MCF 10A (cell line): ENCODE data around the gene CASP10. TPM values are rescaled to one million over a fixed set of nuclear protein-coding genes. Genes with fewer than 3 reads are reported as not detected.

ENCODE experiments used
- BruUV-seq: library from RNA; stranded (reverse); fragments of 400-500 nt; replicated peaks from 2 replicates; lab custom pipeline; 2021; lab: Mats Ljungman, UMichigan
- CTCF ChIA-PET: fragments of 300-600 bp; sonication (Branson Sonifier 250); formaldehyde crosslinking; extraction: SDS; loops from one replicate; lab custom pipeline; 2021; ENCODE audit warnings: antibody characterized with exemption, inconsistent platforms; lab: Yijun Ruan, JAX
- POLR2A ChIA-PET: fragments of 300-600, 350-650 bp; sonication (Branson Sonifier 250); formaldehyde crosslinking; extraction: SDS; loops from one replicate; lab custom pipeline; 2020; ENCODE audit warnings: antibody characterized with exemption, inconsistent platforms; lab: Yijun Ruan, JAX
- DNase-seq: peaks from one replicate; pipeline ENCODE4 v3.0.0-alpha.2; 2018; ENCODE audit not compliant: unreplicated experiment
- H3K27ac Mint-ChIP-seq: one replicate; pipeline ENCODE4 v1.8.0; 2022; ENCODE audit warnings: mild to moderate bottlenecking, low read depth, mixed read lengths; ENCODE audit not compliant: unreplicated experiment
- H3K27me3 Mint-ChIP-seq: one replicate; pipeline ENCODE4 v1.8.0; 2022; ENCODE audit warnings: mixed read lengths; ENCODE audit not compliant: insufficient read depth, unreplicated experiment
- H3K36me3 Mint-ChIP-seq: one replicate; pipeline ENCODE4 v1.8.0; 2022; ENCODE audit warnings: mild to moderate bottlenecking, moderate library complexity, mixed read lengths; ENCODE audit not compliant: insufficient read depth, unreplicated experiment
- H3K4me1 Mint-ChIP-seq: one replicate; pipeline ENCODE4 v1.8.0; 2022; ENCODE audit warnings: mixed read lengths; ENCODE audit not compliant: insufficient read depth, unreplicated experiment
- H3K4me3 Mint-ChIP-seq: one replicate; pipeline ENCODE4 v1.8.0; 2022; ENCODE audit warnings: mild to moderate bottlenecking, moderate library complexity, mixed read lengths; ENCODE audit not compliant: unreplicated experiment
- H3K9me3 Mint-ChIP-seq: one replicate; pipeline ENCODE4 v1.8.0; 2022; ENCODE audit warnings: mixed read lengths; ENCODE audit not compliant: unreplicated experiment
- intact Hi-C: fragments of 100-400 bp; cut with micrococcal nuclease; formaldehyde crosslinking; loops from 2 replicates; pipeline ENCODE4 v1.14.1; 2022
- total RNA-seq: library from RNA; stranded (reverse); gene quantifications from 2 replicates; pipeline ENCODE4 v1.2.3, GENCODE V29; 2022
- TF ChIP-seq, protein P1 (sequence below): fragments of 200-600 bp; IDR thresholded peaks from one replicate; pipeline ENCODE4 v1.8.0; 2022; ENCODE audit warnings: antibody characterized with exemption, mild to moderate bottlenecking; ENCODE audit not compliant: unreplicated experiment

CASP10 gene
- total RNA-seq, 1 experiment from 2014 or later: 0.19 TPM

DNA sequence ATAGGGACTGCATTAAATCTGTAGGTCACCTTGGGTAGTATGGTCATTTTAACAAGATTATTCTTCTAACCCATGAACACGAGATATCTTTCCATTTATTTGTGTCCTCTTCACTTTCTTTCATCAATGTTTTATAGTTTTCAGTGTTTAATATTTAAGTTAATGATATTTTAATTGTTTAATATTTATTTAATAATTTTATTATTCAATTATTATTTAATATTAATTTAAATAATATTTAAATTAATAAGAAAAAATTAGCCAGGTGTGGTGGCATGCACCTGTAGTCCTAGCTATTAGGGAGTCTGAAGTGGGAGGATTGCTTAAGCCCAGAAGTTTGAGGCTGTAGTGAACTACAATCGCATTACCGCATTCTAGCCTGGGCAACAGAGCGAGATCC is 33.0 kb downstream of the CASP10 start:
- H3K4me3 Mint-ChIP-seq: no peak overlapping the region
- no peak for DNase-seq
- CTCF ChIA-PET: interaction anchor here (0.6 kb wide), 1 partner anchor 104 kb away, joined by 4 read pairs; no protein-coding TSS in a partner anchor
- TF ChIP-seq, protein P1, sequence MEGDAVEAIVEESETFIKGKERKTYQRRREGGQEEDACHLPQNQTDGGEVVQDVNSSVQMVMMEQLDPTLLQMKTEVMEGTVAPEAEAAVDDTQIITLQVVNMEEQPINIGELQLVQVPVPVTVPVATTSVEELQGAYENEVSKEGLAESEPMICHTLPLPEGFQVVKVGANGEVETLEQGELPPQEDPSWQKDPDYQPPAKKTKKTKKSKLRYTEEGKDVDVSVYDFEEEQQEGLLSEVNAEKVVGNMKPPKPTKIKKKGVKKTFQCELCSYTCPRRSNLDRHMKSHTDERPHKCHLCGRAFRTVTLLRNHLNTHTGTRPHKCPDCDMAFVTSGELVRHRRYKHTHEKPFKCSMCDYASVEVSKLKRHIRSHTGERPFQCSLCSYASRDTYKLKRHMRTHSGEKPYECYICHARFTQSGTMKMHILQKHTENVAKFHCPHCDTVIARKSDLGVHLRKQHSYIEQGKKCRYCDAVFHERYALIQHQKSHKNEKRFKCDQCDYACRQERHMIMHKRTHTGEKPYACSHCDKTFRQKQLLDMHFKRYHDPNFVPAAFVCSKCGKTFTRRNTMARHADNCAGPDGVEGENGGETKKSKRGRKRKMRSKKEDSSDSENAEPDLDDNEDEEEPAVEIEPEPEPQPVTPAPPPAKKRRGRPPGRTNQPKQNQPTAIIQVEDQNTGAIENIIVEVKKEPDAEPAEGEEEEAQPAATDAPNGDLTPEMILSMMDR: no peak
- POLR2A ChIA-PET: no interaction called here
- BruUV-seq: no TSS peak
- H3K4me1 Mint-ChIP-seq: no peaks in the 10 kb centered on the region
- H3K36me3 Mint-ChIP-seq: peaks cover 5% of the 10 kb centered on the region
- no peaks in the 10 kb centered on the region for H3K27me3 Mint-ChIP-seq
- no peaks in the 10 kb centered on the region for H3K9me3 Mint-ChIP-seq
- intact Hi-C loops: no loop called here
- H3K27ac Mint-ChIP-seq: no peak overlapping the region

DNA sequence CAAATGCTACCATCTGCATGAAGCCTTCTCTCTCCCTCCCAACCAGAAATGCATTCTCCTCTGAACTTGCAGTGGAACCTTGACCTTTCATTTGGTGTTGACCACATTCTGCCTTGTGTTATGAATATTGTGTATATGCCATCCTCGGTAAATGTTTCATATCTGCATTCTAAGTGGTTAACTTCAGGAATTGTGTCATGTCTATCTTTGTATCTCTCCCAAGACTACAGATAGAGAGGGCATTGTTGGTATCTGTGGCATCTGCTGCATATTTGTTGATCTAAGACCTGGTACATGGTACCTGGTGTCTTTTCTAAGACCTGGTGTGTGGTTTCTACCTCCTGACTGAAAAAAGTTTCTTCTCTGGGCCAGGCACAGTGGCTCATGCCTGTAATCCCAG is 34.0 kb downstream of the CASP10 start:
- H3K36me3 Mint-ChIP-seq: peaks cover 5% of the 10 kb centered on the region
- intact Hi-C loops: no loop called here
- TF ChIP-seq, protein P1: no peak
- H3K27me3 Mint-ChIP-seq: no peaks in the 10 kb centered on the region
- no peak overlapping the region for H3K4me3 Mint-ChIP-seq
- ChIA-PET POLR2A (no interaction called here), CTCF (no interaction called here)
- DNase-seq: no peak
- H3K4me1 Mint-ChIP-seq: no peaks in the 10 kb centered on the region
- H3K27ac Mint-ChIP-seq: no peak overlapping the region
- no peaks in the 10 kb centered on the region for H3K9me3 Mint-ChIP-seq
- BruUV-seq: no TSS peak

DNA sequence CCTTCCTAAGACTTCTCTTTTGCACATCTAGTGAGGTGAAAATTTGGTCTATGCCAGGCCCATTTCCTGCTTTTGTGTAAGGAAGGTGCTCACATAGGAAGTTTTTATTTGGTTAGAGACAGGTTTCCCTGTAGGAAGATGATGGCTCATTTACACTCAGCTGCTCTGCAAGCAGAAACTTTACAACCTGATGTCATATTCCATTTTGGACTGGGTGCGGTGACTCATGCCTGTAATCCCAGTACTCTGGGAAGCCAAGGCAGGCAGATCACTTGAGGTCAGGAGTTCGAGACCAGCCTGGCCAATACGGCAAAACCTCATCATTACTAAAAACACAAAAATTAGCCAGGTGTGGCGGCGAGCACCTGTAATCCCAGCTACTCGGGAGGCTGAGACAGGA is 35.8 kb downstream of the CASP10 start:
- TF ChIP-seq, protein P1: no peak
- CTCF ChIA-PET: interaction anchor here (0.7 to 6.0 kb wide), 3 partner anchors 14 to 551 kb away, joined by 3 to 56 read pairs (median 3); no protein-coding TSS in a partner anchor
- no peak overlapping the region for H3K4me3 Mint-ChIP-seq
- H3K9me3 Mint-ChIP-seq: no peaks in the 10 kb centered on the region
- no peaks in the 10 kb centered on the region for H3K4me1 Mint-ChIP-seq
- no peak for DNase-seq
- no peaks in the 10 kb centered on the region for H3K27me3 Mint-ChIP-seq
- POLR2A ChIA-PET: interaction anchor here (0.5 kb wide), 1 partner anchor 50 kb away, joined by 3 read pairs; no protein-coding TSS in a partner anchor
- H3K27ac Mint-ChIP-seq: no peak overlapping the region
- intact Hi-C loops: no loop called here
- H3K36me3 Mint-ChIP-seq: peaks cover 5% of the 10 kb centered on the region
- no TSS peak for BruUV-seq

DNA sequence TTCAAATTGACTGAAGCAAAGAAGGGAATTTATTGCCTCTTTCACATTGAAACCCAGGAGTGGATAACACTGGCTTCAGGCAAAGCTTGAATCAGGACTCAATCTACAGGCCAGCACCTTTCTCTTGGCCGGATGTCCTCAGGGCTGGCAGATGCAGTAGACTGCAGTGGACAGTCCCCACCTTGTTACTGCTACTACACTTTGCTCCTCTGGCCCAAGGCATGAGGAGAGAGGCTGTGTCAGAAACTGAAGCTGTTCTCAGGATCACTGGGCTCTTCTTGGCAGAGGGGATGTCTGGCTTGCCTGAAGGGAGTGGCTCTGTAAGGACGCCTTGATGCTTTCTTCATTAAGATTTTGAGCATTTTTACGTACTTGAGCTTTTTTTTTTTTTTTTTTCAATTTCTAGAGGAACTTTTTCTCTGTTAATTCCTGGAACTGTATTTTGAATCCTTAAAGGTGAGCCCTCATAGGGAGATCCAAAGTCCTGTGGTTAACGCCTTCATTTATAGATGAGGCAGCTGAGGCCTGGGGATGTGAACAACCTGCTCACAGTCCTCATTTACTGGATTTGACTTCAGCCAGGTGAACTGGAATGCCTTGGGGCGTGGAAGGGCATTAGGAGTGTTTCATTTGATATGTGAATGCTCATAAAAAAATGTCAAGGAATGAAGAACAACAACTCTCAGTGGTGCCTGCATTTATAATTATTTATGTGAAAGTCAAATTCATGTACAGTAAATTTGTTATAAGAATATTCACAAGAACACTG is 36.6 kb downstream of the CASP10 start:
- Mint-ChIP-seq H3K27me3 (no peaks in the 10 kb centered on the region), H3K27ac (no peak overlapping the region), H3K9me3 (no peaks in the 10 kb centered on the region), H3K36me3 (peaks cover 5% of the 10 kb centered on the region), H3K4me3 (no peak overlapping the region), H3K4me1 (no peaks in the 10 kb centered on the region)
- BruUV-seq: no TSS peak
- TF ChIP-seq, protein P1: no peak
- intact Hi-C loops: no loop called here
- POLR2A ChIA-PET: interaction anchor here (0.5 to 2.0 kb wide), 11 partner anchors 9 to 61 kb away, joined by 3 to 10 read pairs (median 4); no protein-coding TSS in a partner anchor
- CTCF ChIA-PET: interaction anchor here (0.5 to 6.0 kb wide), 3 partner anchors 13 to 313 kb away, joined by 3 to 56 read pairs (median 3); no protein-coding TSS in a partner anchor
- DNase-seq: no peak
